GM21737 (cell line): Measurements from ENCODE around the gene XYLT1.
"Not testable (repeated sequence)": the region's sequence is repeated elsewhere in the genome, so short reads cannot be mapped to it uniquely, and the experiment has no call there.

Experiments used
- ATAC-seq: cut with Tn5 transposase; IDR thresholded peaks from one replicate; pipeline ENCODE4 v1.9.1; 2021; ENCODE audit warnings: mild to moderate bottlenecking, moderate library complexity; ENCODE audit not compliant: unreplicated experiment

Gene XYLT1

DNA sequence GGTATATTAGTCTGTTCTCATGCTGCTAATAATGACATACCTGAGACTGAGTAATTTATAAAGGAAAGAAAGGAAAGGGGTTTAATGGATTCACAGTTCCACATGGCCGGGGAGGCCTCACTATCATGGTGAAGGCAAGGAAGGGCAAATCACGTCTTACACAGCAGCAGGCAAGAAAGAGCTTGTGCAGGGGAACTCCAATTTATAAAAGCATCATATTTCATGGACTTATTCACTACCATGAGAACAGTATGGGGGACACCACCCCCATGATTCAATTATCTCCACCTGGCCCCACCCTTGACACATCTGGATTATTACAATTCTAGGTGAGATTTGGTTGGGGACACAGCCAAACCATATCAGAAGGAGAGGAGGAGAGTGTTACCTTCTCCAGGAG is 17.7 kb upstream of the XYLT1 start:
- ATAC-seq: no peak

DNA sequence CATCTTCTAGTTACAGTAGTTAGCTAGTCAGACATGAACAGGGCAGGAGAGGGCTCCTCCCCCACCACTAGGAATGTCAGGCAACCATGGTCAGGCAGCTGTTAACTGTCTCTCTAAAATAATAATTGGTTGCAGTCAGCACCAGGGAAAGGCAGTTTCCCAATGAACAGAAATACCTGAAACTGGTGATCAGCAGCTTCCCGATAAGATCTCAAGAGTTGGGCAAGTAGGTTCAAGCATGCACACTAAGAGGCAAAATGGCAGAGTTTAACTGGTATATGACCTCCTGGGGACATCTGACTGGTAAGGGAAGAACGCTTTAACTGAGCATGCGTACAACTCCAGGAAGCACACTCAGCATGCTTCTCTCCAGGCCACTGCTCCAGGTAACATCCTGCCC is 12.6 kb upstream of the XYLT1 start:
- ATAC-seq: no peak

DNA sequence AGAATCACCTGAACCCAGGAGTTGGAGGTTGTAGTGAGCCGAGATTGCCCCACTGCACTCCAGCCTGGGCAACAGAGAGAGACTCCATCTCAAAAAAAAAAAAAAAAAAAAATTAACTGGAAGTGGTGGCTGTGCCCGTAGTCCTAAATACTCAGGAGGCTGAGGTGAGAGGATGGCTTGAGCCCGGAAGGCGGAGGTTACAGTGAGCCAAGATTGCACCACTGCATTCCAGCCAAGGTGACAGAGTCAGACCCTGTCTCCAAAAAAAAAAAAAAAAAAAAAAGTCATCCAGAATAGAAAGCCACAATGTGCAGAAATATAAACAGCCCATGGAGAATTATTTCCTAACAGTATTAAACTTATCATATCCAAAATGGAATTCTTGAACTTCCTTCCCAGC is 11.6 kb upstream of the XYLT1 start:
- ATAC-seq: not testable (repeated sequence)

DNA sequence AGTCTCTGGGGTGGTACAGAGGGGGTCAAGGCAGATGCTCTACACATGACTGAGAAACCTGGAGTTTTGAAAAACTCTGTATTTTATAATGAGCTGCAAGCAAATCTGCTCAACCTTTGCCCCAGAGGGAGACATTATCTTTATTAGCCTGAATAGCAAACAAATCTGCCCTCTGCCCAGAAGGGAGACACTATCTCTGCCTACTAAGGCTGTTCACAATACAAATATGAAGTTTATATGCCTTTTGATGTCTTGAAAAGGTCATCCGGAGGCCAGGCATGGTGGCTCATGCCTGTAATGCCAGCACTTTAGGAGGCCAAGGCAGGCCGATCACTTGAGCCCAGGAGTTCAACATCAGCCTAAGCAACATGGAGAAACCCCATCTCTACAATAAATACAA is 11.0 kb upstream of the XYLT1 start:
- no peak for ATAC-seq

DNA sequence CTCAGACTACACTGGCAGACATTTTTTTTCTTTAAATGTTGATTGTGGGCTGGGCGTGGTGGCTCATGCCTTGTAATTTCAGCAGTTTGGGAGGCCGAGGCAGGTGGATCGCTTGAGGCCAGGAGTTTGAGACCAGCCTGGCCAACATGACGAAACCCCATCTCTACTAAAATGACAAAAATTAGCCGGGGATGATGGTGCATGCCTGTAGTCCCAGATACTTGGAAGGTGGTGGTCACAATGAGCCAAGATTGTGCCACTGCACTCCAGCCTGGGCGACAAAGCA is 6.4 kb upstream of the XYLT1 start:
- not testable (repeated sequence) for ATAC-seq

DNA sequence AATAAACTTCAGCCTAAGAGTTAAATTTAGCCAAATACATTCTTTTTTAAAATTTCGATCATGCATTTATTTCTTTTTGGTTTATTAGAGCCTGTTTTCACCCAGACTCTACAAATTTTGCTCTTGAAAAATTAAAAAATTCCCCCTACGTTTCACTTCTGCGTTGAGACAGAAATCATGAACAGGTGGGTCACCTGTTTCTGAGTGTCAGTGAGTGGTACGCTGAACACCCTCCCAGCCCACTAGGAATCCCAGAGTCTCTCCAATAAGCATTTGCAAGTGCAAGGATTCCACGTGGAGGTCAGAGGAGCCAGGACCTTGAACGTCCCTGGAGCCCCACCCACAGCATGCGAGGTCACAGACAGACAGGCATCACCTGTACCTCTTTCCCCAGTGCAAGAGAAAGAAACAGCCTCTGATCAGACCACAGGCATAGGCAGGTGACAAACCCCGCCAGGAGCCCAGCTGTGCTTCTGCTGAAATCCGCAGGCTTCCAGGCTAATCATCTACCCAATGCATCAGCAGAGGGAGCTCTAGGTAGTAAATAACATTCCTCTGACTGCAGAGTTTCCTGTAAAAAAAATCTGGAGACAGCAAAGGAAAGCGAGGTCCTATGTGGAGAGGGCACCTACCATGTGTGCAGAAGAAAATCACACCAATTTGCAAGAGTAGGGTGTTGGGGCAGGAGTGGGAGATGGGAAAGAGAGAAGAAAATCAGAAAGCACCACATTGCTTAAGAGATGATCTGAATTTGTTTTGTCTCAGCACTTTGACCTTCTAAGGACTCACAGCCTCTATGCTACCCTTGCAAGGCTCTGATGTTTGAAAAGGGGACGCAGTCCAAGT is 5.9 kb upstream of the XYLT1 start:
- peak; percentile 74 for ATAC-seq

DNA sequence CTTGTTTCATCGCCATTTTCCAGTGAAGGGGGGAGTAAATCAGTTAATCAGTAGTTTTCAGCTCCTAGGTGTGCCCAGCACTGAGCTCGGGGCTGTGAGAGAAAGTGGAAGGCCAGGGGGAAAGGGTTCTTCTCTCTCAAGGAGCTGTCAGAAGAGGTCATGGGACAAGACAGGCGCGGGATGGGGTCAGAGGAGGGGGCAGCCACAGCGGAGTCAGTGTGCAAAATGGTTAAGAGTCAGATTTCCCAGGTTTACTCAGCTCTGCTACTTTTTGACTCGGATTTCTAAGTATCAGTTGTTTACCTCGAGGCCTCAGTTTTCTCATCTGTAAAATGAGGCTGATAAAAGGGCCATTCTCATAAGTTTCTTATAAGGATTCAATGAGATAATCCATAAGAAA is 4.3 kb upstream of the XYLT1 start:
- no peak for ATAC-seq

DNA sequence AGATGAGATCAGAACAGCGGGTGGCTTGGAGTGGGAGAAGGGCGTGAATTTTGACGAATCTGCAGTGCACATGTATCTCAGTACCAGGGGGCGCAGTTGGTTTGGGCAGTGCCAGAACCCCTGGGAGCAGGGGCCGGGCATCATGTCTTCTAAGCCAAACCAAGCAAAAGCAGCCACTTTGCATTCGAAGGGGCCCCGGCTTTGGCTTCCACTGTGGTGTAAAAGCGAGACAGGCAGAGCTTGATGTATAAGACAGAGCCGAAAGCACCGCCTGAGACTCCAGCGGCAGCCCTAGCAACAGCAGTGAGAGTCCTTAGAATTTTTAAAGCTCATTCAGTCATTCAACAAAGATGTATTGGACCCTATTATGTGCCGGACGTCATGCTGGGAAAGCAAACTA is 3.8 kb upstream of the XYLT1 start:
- no peak for ATAC-seq

DNA sequence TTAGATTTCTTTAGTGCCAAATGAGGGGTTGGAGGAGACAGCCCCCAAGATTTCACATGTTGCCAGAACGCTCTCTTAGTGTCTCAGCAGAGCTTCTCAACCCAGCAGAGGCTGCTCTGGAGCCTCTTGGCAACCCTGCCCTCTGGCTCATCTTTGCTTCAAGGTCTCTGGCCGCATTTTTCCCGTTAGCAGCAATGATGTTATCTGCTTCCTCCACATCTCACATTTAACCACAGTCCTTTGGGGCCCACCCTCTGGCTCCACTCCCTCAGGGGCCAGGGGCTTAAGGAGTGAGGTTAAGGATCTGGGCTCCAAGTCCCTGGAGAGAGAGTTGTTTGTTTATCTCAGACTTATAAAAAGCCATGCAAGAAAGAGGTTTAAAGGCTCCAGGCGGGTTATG is 3.3 kb upstream of the XYLT1 start:
- no peak for ATAC-seq

DNA sequence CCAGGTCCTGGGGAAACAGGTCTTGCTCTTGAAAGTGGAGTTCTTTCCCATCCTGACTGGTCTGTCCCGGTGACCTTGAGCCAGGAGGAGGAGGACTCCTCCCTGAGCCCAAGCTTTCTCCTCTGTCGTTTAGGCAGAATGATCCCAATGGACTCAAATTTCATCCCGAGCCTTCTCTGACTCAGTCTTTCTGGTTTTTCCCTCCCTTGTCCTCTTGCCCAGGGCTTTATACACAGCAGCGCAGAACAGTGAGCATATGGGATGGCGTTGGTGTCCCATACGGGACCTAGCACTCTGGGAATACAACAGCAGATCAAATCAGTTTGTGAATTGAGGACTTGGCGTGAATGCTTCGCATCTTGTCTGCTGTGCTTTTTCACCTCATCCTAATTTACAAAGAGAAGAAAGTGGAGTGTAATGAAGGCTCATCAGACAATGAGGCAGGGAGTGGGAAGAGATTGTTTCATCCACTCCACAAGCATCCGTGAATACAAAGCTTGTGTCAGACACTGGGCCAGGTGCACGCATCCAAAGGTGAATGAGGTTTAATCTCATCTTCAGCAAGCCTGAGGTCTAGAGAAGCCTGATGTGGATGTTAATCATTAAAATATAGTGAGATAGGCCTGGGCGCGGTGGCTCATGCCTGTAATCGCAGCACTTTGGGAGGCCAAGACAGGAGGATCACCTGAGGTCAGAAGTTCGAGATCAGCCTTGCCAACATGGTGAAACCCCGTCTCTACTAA is 1.1 kb upstream of the XYLT1 start:
- ATAC-seq: no peak

DNA sequence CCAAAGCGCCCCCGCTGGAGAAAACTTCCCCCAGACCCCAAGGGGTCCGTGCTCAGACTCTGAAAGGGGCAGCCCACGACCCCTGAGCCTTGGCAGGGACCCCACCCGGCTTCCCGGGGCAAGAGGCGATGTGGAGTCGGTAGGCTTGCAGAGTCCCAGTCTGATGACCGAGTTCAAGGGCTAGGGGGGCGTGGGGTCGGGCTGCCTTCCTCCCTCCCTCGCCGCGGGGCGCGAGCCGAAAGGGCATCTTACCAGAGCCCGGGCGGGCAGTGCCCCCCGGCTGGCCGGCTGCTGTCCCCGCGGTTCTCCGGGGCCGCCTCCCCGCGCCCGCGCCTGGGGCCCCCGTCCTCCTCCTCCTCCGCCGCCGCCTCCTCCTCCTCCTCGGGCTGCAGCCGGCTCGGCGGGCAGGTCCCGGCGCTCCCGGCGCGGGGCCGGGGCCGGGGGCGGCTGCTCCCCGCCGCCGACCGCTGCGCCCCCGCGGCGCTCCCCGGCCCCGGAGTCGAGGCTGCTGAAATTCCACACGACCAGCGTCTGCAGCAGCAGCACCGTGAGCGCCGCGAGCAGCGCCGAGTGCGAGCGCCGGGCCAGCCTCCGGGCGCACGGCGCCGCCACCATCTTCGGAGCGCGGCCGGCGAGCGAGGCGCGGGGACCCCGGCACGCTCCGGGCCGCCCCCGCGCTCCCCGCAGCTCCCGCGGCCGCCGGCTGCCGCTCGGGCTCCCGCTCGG is 415 bp downstream of the XYLT1 start:
- no peak for ATAC-seq

DNA sequence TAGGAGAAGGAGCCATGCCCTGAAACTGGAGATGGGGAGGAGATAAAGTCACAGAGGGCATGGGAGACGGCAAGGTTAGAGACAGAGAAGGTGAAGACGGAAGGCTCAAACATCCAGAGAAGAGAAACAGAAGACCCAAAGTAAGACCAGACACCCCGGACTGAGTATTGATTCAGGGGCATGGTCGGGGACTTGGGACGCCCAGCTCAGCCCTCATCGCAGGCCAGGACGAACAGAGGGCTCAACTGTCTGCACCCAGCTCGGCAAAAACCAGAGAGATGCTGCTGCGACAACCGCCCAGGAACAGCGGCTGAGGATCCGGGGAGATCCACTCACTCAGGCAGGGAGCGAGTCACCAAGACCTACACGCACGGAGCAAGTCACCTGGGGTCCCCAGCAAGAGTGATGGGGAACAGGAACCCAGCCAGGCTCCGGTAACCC is 999 bp downstream of the XYLT1 start:
- no peak for ATAC-seq

DNA sequence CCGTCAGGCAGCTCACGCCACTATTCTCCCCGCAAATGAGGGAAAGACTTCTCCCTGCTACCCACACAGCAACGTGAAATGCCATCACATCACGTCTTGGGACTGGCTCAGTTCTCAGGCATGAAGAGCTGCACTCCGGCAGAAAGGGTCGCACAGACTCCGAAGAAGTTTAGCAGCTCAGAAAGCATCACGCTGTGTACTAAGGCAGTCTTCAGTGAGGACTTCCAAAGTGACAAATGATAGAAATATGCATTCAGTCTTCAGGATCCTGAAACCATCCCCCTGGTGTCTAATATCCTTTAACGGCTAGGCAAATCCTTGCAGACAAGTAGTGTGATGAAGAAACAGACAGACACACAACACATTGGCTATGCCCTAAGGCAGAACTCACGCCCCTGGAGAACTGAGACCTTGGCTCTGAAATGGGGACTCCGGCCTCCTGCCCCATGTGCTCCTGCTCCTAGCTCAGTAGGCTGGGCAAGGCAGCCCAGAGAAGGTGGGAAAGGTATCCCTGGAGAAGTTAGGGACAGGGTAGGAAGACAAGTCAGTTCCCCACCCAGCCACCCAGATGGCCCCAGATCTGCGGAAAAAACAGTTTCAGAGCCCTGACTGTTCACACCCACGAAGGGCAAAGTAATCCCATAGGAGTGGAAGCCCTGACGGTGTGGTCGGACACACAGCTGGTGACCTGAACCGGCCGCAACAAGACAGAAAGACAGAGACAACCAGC is 1.6 kb downstream of the XYLT1 start:
- no peak for ATAC-seq

DNA sequence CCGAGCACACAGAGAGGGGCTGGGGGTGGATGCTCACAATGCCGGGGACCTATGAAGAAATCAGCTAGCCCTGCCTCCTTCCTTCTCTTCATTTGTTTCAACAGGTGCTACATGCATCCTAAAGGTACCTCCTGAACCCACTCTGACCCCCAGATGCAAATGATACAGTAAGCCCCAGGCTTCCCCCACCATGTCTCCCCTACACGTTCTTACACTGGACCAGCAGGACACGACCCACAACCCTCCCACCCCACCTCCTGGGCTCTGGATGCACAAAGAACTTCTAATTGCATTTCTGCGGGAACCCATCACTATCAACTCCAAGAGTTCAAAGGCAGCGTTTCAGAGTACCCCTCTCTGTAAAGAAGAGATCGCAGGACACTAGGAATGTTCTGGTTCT is 2.1 kb downstream of the XYLT1 start:
- no peak for ATAC-seq

DNA sequence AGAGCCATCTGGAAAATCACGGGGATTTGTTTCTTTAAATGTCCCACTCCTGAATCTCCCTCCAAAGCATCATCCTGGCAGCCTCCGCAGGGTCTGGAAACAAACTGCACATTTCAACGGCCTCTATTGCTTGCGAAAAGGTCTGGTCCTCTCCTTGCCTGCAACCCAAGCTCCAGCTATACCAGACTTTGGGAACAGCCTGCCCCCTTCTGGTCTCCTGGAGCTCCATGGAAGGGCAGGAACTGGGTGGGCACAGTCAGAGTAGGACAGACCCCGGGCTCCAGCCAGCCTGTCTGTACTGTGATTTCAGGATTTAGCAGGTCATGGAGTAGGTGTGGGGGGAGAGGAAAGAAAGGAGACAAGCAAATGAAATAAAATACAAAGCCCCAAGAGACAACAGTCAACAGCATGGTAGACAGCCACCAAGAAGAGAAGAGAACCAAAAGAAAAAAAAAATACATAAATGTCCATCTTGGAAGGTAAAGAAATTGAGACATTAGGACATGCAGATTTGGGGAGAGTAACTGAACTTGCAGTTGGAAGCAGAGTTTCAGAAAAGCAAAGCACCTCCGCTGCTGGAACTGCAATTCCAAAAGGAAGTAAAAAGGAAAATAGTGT is 2.7 kb downstream of the XYLT1 start:
- no peak for ATAC-seq

DNA sequence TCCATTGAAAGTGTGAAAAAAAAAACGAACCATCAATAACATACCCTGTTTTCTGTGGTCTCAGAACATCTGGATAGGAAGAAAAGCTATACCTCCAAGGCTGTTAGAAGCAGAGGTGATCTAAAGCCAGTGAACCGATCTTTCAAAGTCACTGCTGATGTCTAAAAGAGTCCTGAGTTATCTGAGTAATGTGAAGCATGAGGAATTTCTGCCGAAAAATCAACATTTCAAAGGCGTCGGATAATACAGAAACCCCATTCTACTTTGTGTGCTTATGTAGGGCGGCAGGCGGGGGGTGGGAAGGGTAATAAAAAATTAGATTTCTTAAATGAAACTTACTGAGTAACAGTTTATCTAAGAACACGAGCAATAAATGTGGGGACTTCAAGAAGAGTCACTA is 3.9 kb downstream of the XYLT1 start:
- no peak for ATAC-seq

DNA sequence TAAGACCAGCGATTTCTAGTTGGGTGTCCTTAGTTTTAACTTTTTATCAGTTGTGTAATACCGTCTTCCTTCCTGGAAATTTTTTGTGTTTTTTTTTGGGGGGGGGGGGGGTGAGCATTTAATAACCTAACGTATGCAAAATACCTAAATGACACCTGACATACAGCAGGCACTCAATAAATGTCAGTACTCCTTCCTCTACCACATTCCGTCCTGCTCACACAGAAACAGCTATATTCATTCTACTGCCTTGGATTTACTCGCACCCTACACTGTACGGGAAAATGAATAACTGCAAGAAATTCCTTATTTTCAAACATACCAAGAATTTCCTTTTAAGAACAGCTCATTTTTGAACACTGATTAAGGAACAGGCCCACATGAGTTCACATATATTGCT is 5.3 kb downstream of the XYLT1 start:
- no peak for ATAC-seq

DNA sequence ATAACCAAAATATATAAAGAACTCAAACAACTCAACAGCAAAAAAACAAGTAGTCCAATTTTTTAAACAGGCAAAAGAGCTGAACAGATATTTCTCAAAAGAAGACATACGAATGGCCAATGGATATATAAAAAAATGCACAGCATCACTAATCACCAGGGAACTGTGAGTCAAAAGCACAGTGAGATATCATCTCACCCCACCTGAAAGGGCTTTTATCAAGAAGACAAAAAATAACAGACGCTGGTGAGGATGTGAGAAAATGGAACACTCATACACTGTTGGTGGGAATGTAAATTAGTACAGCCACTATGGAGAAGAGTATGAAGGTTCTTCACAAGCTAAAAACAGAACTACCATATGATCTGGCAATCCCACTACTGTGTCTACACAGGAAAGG is 7.4 kb downstream of the XYLT1 start:
- no peak for ATAC-seq

DNA sequence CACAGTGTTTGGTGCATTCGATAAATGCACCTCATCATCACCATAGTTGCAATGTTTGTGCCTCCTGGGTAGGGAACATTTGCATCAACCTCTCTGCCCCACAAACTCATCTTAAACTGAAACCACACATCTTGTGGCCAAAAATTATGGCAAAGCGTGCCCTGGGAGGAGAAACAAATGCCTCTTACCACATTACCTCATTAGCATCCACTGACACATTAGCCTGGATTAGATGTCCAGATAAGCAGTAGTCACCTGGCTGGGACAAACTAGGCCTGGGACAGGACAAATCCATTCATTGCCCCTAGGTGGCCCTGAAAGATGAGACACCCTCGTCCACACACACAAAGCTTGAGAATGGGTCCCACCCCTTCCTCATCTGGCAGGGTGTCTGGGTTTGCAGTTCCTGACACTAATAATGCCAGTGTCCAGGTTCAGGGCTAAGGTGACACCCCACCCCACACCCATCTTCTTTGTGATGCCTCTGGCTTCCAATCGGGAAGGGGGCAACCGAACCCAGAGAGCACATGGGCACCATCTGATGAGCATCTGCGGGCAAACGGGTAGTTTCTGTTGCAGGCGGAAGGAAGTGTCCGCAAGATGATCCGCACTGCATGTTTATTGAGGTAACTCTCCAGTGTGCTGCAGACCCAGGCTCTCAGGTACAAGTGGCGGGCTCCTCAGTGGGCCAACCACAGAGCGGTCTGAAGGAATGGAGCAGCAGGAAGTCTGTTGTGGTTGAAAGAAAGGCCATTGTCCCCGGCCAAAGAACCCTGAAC is 8.6 kb downstream of the XYLT1 start:
- ATAC-seq: no peak

DNA sequence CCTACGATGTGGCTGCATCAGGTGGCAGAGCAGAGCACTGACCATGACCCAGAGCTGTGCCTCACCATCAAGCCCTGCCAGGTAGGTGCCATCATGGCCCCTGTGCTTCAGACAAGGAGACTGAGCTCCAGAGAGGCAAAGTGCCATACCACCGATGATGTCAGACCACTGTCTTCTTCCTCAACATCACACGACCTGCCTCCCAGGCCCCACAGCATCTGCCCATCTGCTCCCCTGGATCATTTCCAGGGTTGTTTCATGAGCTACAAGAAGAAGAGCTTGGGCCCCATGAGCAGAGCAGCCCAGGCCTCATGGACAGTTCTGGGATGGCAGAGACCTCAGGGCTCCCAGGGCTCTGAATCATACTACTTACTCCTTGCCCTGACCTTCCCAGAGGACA is 9.9 kb downstream of the XYLT1 start:
- ATAC-seq: no peak
